ENCODE data around the gene ALK.

The ALK gene

GRCh38 chr2:29295845-29296244 is 625.5 kb downstream of the ALK start:
- peak; percentile 86 for TF ChIP-seq CTCF (conservative IDR thresholded peaks at IDR 0.05)
- H3K27ac ChIP-seq = no peak overlapping the region

DNA sequence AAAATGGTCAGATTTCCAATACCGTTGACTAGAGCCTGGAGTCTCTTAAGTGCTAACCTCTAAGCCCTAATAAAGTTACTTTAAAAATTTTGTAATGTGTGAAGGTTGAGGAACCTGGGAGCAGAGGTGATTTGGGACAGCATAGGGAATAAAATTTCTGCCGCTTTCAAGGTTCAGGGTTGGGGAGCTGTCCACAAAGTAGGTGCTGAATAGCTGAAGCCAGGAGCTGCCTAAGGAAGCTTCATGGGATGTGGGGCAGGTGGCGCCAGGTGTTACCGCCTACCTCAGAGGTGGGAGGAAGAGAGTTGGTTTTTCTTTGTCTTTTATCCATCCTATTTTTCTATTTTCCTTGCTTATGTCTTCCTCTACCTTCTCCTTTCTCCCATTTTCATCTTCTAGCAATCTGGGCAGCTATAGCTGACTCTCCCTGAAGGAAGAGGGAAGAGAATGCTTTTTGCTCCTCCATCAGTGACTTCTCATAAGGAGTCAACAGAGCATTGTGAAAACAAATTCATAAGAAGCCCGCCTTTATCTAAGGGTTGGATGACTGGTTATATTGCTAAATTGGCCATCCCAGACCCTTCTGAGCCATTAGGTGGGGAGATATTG is 627.5 kb downstream of the ALK start:
- TF ChIP-seq CTCF (conservative IDR thresholded peaks at IDR 0.05) = no peak
- no peak overlapping the region for H3K27ac ChIP-seq

GRCh38 chr2:29290293-29291047 is 630.9 kb downstream of the ALK start:
- TF ChIP-seq CTCF (conservative IDR thresholded peaks at IDR 0.05) = no peak
- no peak overlapping the region for H3K27ac ChIP-seq

DNA sequence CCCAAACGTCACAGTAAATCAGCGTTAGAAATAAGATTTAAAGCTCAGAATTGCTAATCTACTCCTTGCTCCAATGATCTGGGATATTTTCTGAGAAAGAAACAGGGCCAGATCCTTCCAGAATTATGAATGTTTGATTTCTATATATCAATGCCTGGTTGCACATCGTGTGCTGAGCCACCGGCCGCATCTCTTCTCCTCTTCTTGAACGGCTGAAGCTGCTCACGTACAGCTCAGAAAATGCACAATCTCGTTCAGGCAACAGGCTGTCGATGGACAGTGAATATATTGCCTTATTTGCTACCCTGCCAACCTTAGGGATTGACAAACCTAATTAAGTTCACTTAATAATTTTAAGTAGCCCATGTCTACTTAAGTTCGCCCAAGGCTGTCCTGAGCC is 636.7 kb downstream of the ALK start:
- H3K27ac ChIP-seq = no peak overlapping the region
- TF ChIP-seq CTCF (conservative IDR thresholded peaks at IDR 0.05) = no peak

GRCh38 chr2:29281916-29282247 is 639.5 kb downstream of the ALK start:
- TF ChIP-seq CTCF (conservative IDR thresholded peaks at IDR 0.05) = no peak
- no peak overlapping the region for H3K27ac ChIP-seq

DNA sequence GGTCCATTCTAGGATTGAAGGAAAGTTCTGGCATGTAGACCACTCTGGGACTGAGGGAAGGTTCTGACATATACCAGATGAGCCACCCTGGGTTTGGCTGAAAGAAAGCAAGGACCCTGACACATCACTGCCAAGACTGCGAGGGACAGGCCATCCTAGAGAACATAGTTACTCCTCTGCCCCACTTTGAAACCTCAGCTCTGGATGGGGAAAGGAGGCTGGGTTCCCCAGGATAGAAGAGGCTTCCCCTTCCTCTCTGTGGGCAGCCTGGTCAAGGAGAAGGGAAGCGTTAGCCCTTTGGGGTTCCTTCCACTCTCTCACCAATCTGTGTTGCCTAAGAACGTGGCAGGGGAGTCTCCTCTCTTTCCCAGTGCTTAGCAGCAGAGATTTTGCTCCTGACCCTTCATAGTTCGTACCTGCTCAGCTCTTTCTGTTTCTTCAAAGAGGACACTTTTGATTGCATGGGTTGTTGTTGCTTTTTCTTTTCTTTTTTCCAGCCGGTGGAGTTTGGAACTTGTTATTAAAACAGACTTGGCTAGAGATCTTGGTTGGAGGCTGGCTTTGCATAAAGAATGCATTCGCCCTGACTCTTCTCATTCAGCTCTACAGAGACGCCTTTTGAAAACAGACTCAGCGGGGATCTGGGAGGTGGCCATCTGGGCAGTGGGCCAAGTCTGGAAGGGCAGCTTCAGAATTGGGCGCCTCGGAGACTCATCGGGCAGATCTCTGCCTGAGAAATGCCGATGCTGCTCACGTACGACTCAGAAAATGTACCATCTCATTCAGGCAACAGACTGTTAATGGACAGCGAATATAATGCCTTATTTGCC is 640.1 kb downstream of the ALK start:
- no peak for TF ChIP-seq CTCF (conservative IDR thresholded peaks at IDR 0.05)
- H3K27ac ChIP-seq = no peak overlapping the region

GRCh38 chr2:29278966-29279365 is 642.4 kb downstream of the ALK start:
- no peak for TF ChIP-seq CTCF (conservative IDR thresholded peaks at IDR 0.05)
- no peak overlapping the region for H3K27ac ChIP-seq
